ENCODE results near the gene TACR1. TPM values are rescaled to one million over a fixed set of nuclear protein-coding genes. Genes with fewer than 3 reads are reported as not detected.
A peak's percentile ranks its signal among the peaks of the same experiment; 100 is the strongest.
"Not testable (repeated sequence)": the region's sequence is repeated elsewhere in the genome, so short reads cannot be mapped to it uniquely, and the experiment has no call there.

Gene TACR1
- total RNA-seq, 1 donor from 2014 or later, result 0.11 TPM

GRCh38 chr2:75065402-75066008, 133.8 kb downstream of the TACR1 start:
- DNase-seq, result no peak
- intact Hi-C loops (cut with DNase I), result loop anchor here (10.0 kb wide), 1 partner anchor 339 kb away; no protein-coding TSS in a partner anchor
- no peak for ATAC-seq (ENCODE audit: poor library complexity)

GRCh38 chr2:75064691-75065396, 134.5 kb downstream of the TACR1 start:
- peak; percentile 68 for DNase-seq
- intact Hi-C loops (cut with DNase I), result loop anchor here (10.0 kb wide), 1 partner anchor 340 kb away; no protein-coding TSS in a partner anchor
- ATAC-seq (ENCODE audit: poor library complexity), result peak; percentile 64

GRCh38 chr2:75063906-75064305, 135.4 kb downstream of the TACR1 start:
- ATAC-seq (ENCODE audit: poor library complexity), result no peak
- DNase-seq, result no peak
- intact Hi-C loops (cut with DNase I), result loop anchor here (10.0 kb wide), 1 partner anchor 341 kb away; no protein-coding TSS in a partner anchor

GRCh38 chr2:75058427-75058826, 140.9 kb downstream of the TACR1 start:
- DNase-seq (no peak), ATAC-seq (ENCODE audit: poor library complexity) (no peak)
- intact Hi-C loops (cut with DNase I), result no loop called here

GRCh38 chr2:75057150-75057549, 142.2 kb downstream of the TACR1 start:
- intact Hi-C loops (cut with DNase I); ATAC-seq (ENCODE audit: poor library complexity); DNase-seq: not testable (repeated sequence)

GRCh38 chr2:75055820-75056675, 143.3 kb downstream of the TACR1 start:
- no peak for DNase-seq
- intact Hi-C loops (cut with DNase I), result no loop called here
- no peak for ATAC-seq (ENCODE audit: poor library complexity)

GRCh38 chr2:75055142-75055819, 144.0 kb downstream of the TACR1 start:
- DNase-seq (no peak), ATAC-seq (ENCODE audit: poor library complexity) (no peak)
- intact Hi-C loops (cut with DNase I), result no loop called here

- DNase-seq (no peak), ATAC-seq (ENCODE audit: poor library complexity) (no peak)
- intact Hi-C loops (cut with DNase I), result no loop called here
Measured at GRCh38 chr2:75054296-75054695, 145.0 kb downstream of the TACR1 start.

- ATAC-seq (ENCODE audit: poor library complexity) (no peak), DNase-seq (no peak)
- intact Hi-C loops (cut with DNase I), result no loop called here
Measured at GRCh38 chr2:75053484-75054112, 145.7 kb downstream of the TACR1 start.

GRCh38 chr2:75047992-75048625, 151.2 kb downstream of the TACR1 start:
- no peak for DNase-seq
- intact Hi-C loops (cut with DNase I), result no loop called here
- peak; percentile 57 for ATAC-seq (ENCODE audit: poor library complexity)

GRCh38 chr2:75047189-75047991, 151.9 kb downstream of the TACR1 start:
- no peak for ATAC-seq (ENCODE audit: poor library complexity)
- intact Hi-C loops (cut with DNase I), result no loop called here
- no peak for DNase-seq

GRCh38 chr2:75045526-75046050, 153.7 kb downstream of the TACR1 start:
- ATAC-seq (ENCODE audit: poor library complexity) (no peak), DNase-seq (no peak)
- intact Hi-C loops (cut with DNase I), result no loop called here

- intact Hi-C loops (cut with DNase I), result no loop called here
- ATAC-seq (ENCODE audit: poor library complexity) (no peak), DNase-seq (no peak)
Measured at GRCh38 chr2:75044291-75044690, 155.0 kb downstream of the TACR1 start.

GRCh38 chr2:75042823-75043222, 156.5 kb downstream of the TACR1 start:
- intact Hi-C loops (cut with DNase I), result no loop called here
- no peak for ATAC-seq (ENCODE audit: poor library complexity)
- DNase-seq, result no peak

GRCh38 chr2:75041731-75042600, 157.4 kb downstream of the TACR1 start:
- DNase-seq (no peak), ATAC-seq (ENCODE audit: poor library complexity) (peak; percentile 22)
- intact Hi-C loops (cut with DNase I), result no loop called here

GRCh38 chr2:75041226-75041625, 158.1 kb downstream of the TACR1 start:
- ATAC-seq (ENCODE audit: poor library complexity) (no peak), DNase-seq (no peak)
- intact Hi-C loops (cut with DNase I), result no loop called here

Measured in Right ventricle myocardium superior (tissue), 1 donor.